GM19043 (cell line): ENCODE results near the gene CUTC.
"Not testable (repeated sequence)": the region's sequence is repeated elsewhere in the genome, so short reads cannot be mapped to it uniquely, and the experiment has no call there.

Source experiments
- ATAC-seq: cut with Tn5 transposase; IDR thresholded peaks from one replicate; pipeline ENCODE4 v1.9.1; 2021; ENCODE audit warnings: low read depth; ENCODE audit not compliant: unreplicated experiment

Gene CUTC

GRCh38 chr10:99742254-99742653 is 10.2 kb downstream of the CUTC start:
- no peak for ATAC-seq

- ATAC-seq: no peak
Observed at GRCh38 chr10:99742701-99743100, 10.7 kb downstream of the CUTC start.

GRCh38 chr10:99743841-99744240 is 11.8 kb downstream of the CUTC start:
- no peak for ATAC-seq

GRCh38 chr10:99746166-99746565 is 14.1 kb downstream of the CUTC start:
- not testable (repeated sequence) for ATAC-seq

GRCh38 chr10:99748823-99749451 is 16.9 kb downstream of the CUTC start:
- ATAC-seq: no peak

- no peak for ATAC-seq
Observed at GRCh38 chr10:99750641-99751040, 18.6 kb downstream of the CUTC start.

GRCh38 chr10:99754670-99755069 is 22.6 kb downstream of the CUTC start:
- no peak for ATAC-seq

GRCh38 chr10:99756159-99756558 is 24.1 kb downstream of the CUTC start:
- no peak for ATAC-seq

- ATAC-seq: no peak
Observed at GRCh38 chr10:99758211-99758891, 26.3 kb downstream of the CUTC start.

GRCh38 chr10:99760321-99760720 is 28.3 kb downstream of the CUTC start:
- ATAC-seq: no peak

- no peak for ATAC-seq
Observed at GRCh38 chr10:99761365-99761764, 29.3 kb downstream of the CUTC start.

GRCh38 chr10:99765672-99766301 is 33.8 kb downstream of the CUTC start:
- peak; percentile 20 for ATAC-seq

- peak; percentile 79 for ATAC-seq
Observed at GRCh38 chr10:99766302-99766681, 34.3 kb downstream of the CUTC start.

- ATAC-seq: no peak
Observed at GRCh38 chr10:99767901-99768300, 35.9 kb downstream of the CUTC start.

- ATAC-seq: no peak
Observed at GRCh38 chr10:99768556-99768955, 36.5 kb downstream of the CUTC start.

GRCh38 chr10:99769706-99770105 is 37.7 kb downstream of the CUTC start:
- no peak for ATAC-seq

- no peak for ATAC-seq
Observed at GRCh38 chr10:99770408-99771045, 38.5 kb downstream of the CUTC start.

GRCh38 chr10:99775850-99776249 is 43.8 kb downstream of the CUTC start:
- no peak for ATAC-seq

GRCh38 chr10:99777918-99778714 is 46.1 kb downstream of the CUTC start:
- no peak for ATAC-seq

GRCh38 chr10:99779335-99779734 is 47.3 kb downstream of the CUTC start:
- no peak for ATAC-seq
